Fibroblast of lung (primary cell): ENCODE measurements around the gene DCP1A. TPM values are rescaled to one million over a fixed set of nuclear protein-coding genes. Genes with fewer than 3 reads are reported as not detected.
"Not testable (repeated sequence)": the region's sequence is repeated elsewhere in the genome, so short reads cannot be mapped to it uniquely, and the experiment has no call there.

Experiments
- DNase-seq, 2 donors: peaks; one replicate each; pipeline versions ENCODE4 v3.0.0 to v3.0.0-alpha.2; 2010; ENCODE audit warnings: low read depth in 2 of 2
- H2AFZ ChIP-seq: 2 replicates; pipeline ENCODE4 v1.5.1; 2012; ENCODE audit warnings: low read length, control low read depth, inconsistent platforms
- H3K27ac ChIP-seq: 2 replicates; pipeline ENCODE4 v1.5.1; 2011; ENCODE audit warnings: low read length, control low read depth; ENCODE audit not compliant: insufficient read depth
- H3K27me3 ChIP-seq: 2 replicates; pipeline ENCODE4 v1.5.1; 2011; ENCODE audit warnings: mild to moderate bottlenecking, low read length; ENCODE audit not compliant: control insufficient read depth, insufficient read depth
- H3K36me3 ChIP-seq: 2 replicates; pipeline ENCODE4 v1.5.1; 2011; ENCODE audit warnings: low read length; ENCODE audit not compliant: control insufficient read depth, insufficient read depth
- H3K4me1 ChIP-seq: 2 replicates; pipeline ENCODE4 v1.5.1; 2011; ENCODE audit warnings: low read length; ENCODE audit not compliant: control insufficient read depth, insufficient read depth; ENCODE audit errors: extremely low read depth
- H3K4me2 ChIP-seq: 2 replicates; pipeline ENCODE4 v1.5.1; 2011; ENCODE audit warnings: low read length, control low read depth; ENCODE audit not compliant: insufficient read depth; ENCODE audit errors: extremely low read depth
- H3K4me3 ChIP-seq, 4 experiments: fragments of 200-600 bp in 1 of 4; sonication (generic) in 1 of 4; replicated peaks in 1 of 4; 2 replicates each; pipeline ENCODE4 v1.5.1; 2011 to 2016; ENCODE audit warnings: low read length in 4 of 4, low read depth in 3 of 4, mild to moderate bottlenecking in 3 of 4, control low read depth in 2 of 4, inconsistent platforms in 1 of 4, mixed read lengths in 1 of 4; ENCODE audit not compliant: insufficient read depth in 1 of 4; ENCODE audit errors: control extremely low read depth in 1 of 4
- H3K79me2 ChIP-seq: 2 replicates; pipeline ENCODE4 v1.5.1; 2012; ENCODE audit warnings: mild to moderate bottlenecking, low read length, inconsistent platforms; ENCODE audit not compliant: control insufficient read depth, insufficient read depth
- H3K9ac ChIP-seq: 2 replicates; pipeline ENCODE4 v1.5.1; 2011; ENCODE audit warnings: mild to moderate bottlenecking, low read length, control low read depth; ENCODE audit not compliant: insufficient read depth
- H3K9me3 ChIP-seq: 2 replicates; pipeline ENCODE4 v1.5.1; 2012; ENCODE audit warnings: low read depth, low read length; ENCODE audit not compliant: control insufficient read depth, insufficient read depth
- H4K20me1 ChIP-seq: 2 replicates; pipeline ENCODE4 v1.5.1; 2011; ENCODE audit warnings: low read length; ENCODE audit not compliant: control insufficient read depth, insufficient read depth; ENCODE audit errors: extremely low read depth
- EZH2 ChIP-seq: IDR thresholded peaks from 2 replicates; pipeline ENCODE4 v1.5.1; 2012; ENCODE audit warnings: low read length, control low read depth, mild to moderate bottlenecking; ENCODE audit errors: missing control alignments
- polyA plus RNA-seq, 2 donors: library from polyadenylated mRNA; depleted of rRNA in 1 of 2; stranded (reverse) in 1 of 2; unstranded in 1 of 2; fragments of >200 nt; gene quantifications; 2 replicates each; pipeline ENCODE4 v1.2.1, GENCODE V29; 2011 to 2012; ENCODE audit warnings: missing spikeins in 1 of 2
- total RNA-seq: library from RNA; depleted of rRNA; stranded (reverse); fragments of >200 nt; gene quantifications from 2 replicates; pipeline ENCODE4 v1.2.1, GENCODE V29; 2014
- TF ChIP-seq, protein P1 (sequence below), 2 donors: IDR thresholded peaks in 1 of 2; conservative IDR thresholded peaks in 1 of 2; 1 replicate in 1 of 2; 2 replicates in 1 of 2; pipeline ENCODE4 v1.5.1; 2011 to 2012; ENCODE audit warnings: low read length in 2 of 2, control low read depth in 1 of 2, inconsistent platforms in 1 of 2, low read depth in 1 of 2, mild to moderate bottlenecking in 1 of 2

The DCP1A gene
- total and polyA plus RNA-seq, 2 donors (not counting 1 experiment from before 2014, with no cell fraction given): 17.2 to 24.2 TPM

DNA sequence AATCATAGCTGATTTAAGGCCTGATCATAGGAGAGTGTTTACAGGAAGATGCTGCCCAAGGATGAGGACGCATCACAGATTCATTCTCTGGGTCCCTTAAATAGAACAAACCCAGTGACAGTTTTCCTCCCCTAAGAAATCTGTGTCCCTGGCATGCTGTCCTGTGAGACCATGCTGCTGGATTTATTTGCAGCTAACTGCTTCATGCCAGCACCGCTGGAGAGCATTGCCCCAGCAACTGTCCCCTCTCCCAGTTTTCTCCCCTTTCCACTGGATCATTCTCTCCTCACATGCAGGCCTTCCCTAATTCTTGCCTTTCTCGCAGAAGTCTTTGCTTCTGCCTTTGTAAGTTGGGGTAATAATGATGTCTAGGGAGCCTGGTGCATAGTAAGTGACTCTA is 29.3 kb upstream of the DCP1A start:
- no peak for DNase-seq
- Histone ChIP-seq H3K79me2 (no peaks in the 10 kb centered on the region), H4K20me1 (no peaks in the 10 kb centered on the region), H3K27me3 (no peaks in the 10 kb centered on the region), H3K9me3 (no peaks in the 10 kb centered on the region), H3K4me1 (no peaks in the 10 kb centered on the region), H2AFZ (no peak overlapping the region), H3K4me3 (no peak overlapping the region), H3K9ac (no peak overlapping the region), H3K27ac (no peak overlapping the region), H3K4me2 (no peak overlapping the region), H3K36me3 (no peaks in the 10 kb centered on the region)
- TF ChIP-seq, protein P1, sequence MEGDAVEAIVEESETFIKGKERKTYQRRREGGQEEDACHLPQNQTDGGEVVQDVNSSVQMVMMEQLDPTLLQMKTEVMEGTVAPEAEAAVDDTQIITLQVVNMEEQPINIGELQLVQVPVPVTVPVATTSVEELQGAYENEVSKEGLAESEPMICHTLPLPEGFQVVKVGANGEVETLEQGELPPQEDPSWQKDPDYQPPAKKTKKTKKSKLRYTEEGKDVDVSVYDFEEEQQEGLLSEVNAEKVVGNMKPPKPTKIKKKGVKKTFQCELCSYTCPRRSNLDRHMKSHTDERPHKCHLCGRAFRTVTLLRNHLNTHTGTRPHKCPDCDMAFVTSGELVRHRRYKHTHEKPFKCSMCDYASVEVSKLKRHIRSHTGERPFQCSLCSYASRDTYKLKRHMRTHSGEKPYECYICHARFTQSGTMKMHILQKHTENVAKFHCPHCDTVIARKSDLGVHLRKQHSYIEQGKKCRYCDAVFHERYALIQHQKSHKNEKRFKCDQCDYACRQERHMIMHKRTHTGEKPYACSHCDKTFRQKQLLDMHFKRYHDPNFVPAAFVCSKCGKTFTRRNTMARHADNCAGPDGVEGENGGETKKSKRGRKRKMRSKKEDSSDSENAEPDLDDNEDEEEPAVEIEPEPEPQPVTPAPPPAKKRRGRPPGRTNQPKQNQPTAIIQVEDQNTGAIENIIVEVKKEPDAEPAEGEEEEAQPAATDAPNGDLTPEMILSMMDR (conservative IDR thresholded peaks at IDR 0.05 in 1 of 2, IDR thresholded peaks at IDR 0.05 in 1 of 2; ENCODE audit: low read depth in 1 of 2, low read length in 2 of 2): no peak
- no peak for TF ChIP-seq EZH2

DNA sequence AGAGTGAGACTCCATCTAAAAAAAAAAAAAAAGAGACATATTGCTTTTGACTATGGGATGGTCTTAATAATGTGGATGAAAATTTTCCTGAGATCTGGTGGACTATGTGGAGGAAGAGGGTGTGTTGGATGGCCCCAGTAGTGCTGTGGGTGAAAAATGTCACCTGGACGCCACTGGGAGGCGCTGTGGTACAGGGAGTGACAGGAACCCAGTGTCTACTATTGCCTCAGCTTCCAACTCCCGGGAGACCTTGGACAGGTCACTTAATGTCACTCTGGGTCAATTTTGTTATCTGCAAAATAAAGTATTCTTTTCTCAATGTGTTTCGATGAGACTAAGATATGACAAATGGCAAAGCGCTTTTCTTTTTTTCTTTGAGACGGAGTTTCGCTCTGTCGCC is 27.7 kb upstream of the DCP1A start:
- DNase-seq: peak; percentile 21 to 64
- no peak overlapping the region for H2AFZ ChIP-seq
- H3K27me3 ChIP-seq: no peaks in the 10 kb centered on the region

DNA sequence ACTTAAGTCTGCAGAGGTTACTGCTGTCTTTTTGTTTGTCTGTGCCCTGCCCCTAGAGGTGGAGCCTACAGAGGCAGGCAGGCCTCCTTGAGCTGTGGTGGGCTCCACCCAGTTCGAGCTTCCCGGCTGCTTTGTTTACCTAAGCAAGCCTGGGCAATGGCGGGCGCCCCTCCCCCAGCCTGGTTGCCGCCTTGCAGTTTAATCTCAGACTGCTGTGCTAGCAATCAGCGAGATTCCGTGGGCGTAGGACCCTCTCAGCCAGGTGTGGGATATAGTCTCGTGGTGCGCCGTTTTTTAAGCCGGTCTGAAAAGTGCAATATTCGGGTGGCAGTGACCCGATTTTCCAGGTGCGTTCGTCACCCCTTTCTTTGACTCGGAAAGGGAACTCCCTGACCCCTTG is 23.4 kb upstream of the DCP1A start:
- H3K79me2 ChIP-seq, H3K4me2 ChIP-seq, H3K27me3 ChIP-seq, H3K36me3 ChIP-seq, H4K20me1 ChIP-seq, DNase-seq, H3K27ac ChIP-seq, H3K4me3 ChIP-seq, H3K9me3 ChIP-seq, H2AFZ ChIP-seq, H3K4me1 ChIP-seq, H3K9ac ChIP-seq: not testable (repeated sequence)

More for the DNA sequence above, 27.7 kb upstream of the DCP1A start:
- TF ChIP-seq, protein P1 (conservative IDR thresholded peaks at IDR 0.05 in 1 of 2, IDR thresholded peaks at IDR 0.05 in 1 of 2; ENCODE audit: low read depth in 1 of 2, low read length in 2 of 2): peak; percentile 67 to 83
- TF ChIP-seq EZH2: no peak
- no peaks in the 10 kb centered on the region for H4K20me1 ChIP-seq
- no peaks in the 10 kb centered on the region for H3K4me1 ChIP-seq
- H3K36me3 ChIP-seq: no peaks in the 10 kb centered on the region
- no peaks in the 10 kb centered on the region for H3K9me3 ChIP-seq
- no peak overlapping the region for H3K27ac ChIP-seq
- H3K4me2 ChIP-seq: no peak overlapping the region
- no peak overlapping the region for H3K9ac ChIP-seq
- H3K4me3 ChIP-seq: no peak overlapping the region
- no peaks in the 10 kb centered on the region for H3K79me2 ChIP-seq
